GM12878 (cell line): ENCODE data around the gene IAPP. TPM values are rescaled to one million over a fixed set of nuclear protein-coding genes. Genes with fewer than 3 reads are reported as not detected.
"Not testable (repeated sequence)": the region's sequence is repeated elsewhere in the genome, so short reads cannot be mapped to it uniquely, and the experiment has no call there.

Source experiments
- ATAC-seq: fragments of 200-7000 bp; cut with Tn5 transposase; 3 replicates; pipeline ENCODE4 v1.9.1; 2020; ENCODE audit warnings: mild to moderate bottlenecking, moderate library complexity
- BruUV-seq: library from RNA; stranded (reverse); fragments of 400-500 nt; replicated peaks from 2 replicates; lab custom pipeline; 2021; lab: Mats Ljungman, UMichigan
- CTCF ChIA-PET: fragments of 300-600 bp; sonication (Branson Sonifier 250); formaldehyde crosslinking; extraction: SDS; loops from one replicate; lab custom pipeline; 2021; ENCODE audit warnings: inconsistent platforms; lab: Yijun Ruan, JAX
- POLR2A ChIA-PET: fragments of 350-600 bp; formaldehyde crosslinking; extraction: SDS; loops from one replicate; lab custom pipeline; 2021; ENCODE audit warnings: inconsistent platforms; lab: Charles Lee
- RAD21 ChIA-PET: fragments of 300-600 bp; sonication (Branson Sonifier 250); formaldehyde crosslinking; loops from one replicate; lab custom pipeline; 2023; ENCODE audit warnings: antibody characterized with exemption; ENCODE audit not compliant: unreplicated experiment; lab: Charles Lee
- SMC1A ChIA-PET: fragments of 300-600 bp; sonication (Branson Sonifier 250); formaldehyde crosslinking; loops from one replicate; lab custom pipeline; 2023; ENCODE audit not compliant: unreplicated experiment, uncharacterized antibody; lab: Charles Lee
- DNase-seq: peaks from one replicate; pipeline ENCODE4 v3.0.0-alpha.2; 2011; ENCODE audit warnings: low read depth, low spot score
- FAIRE-seq: peaks from 3 replicates; lab custom pipeline; 2011; peaks lifted over from hg19 to GRCh38; lab: Jason Lieb, UNC
- H2AFZ ChIP-seq: 2 replicates; pipeline ENCODE4 v1.6.0; 2011; ENCODE audit warnings: low read depth, low read length, control low read depth; ENCODE audit not compliant: control insufficient read depth
- H3K27ac ChIP-seq: 2 replicates; pipeline ENCODE4 v1.5.1; 2011; ENCODE audit warnings: control low read depth; ENCODE audit not compliant: control insufficient read depth, insufficient read depth
- H3K27me3 ChIP-seq, 2 experiments: replicated peaks in 1 of 2; 2 replicates each; pipeline versions ENCODE4 v1.6.0 to v1.6.1; 2011; ENCODE audit warnings: low read length in 1 of 2; ENCODE audit not compliant: control insufficient read depth in 2 of 2, insufficient read depth in 2 of 2
- H3K36me3 ChIP-seq, 2 experiments: 2 replicates each; pipeline ENCODE4 v1.5.1; 2011; ENCODE audit warnings: low read length in 1 of 2; ENCODE audit not compliant: control insufficient read depth in 2 of 2, insufficient read depth in 2 of 2
- H3K4me1 ChIP-seq: 2 replicates; pipeline ENCODE4 v1.6.1; 2011; ENCODE audit warnings: mild to moderate bottlenecking, low read length, moderate library complexity, mixed read lengths; ENCODE audit not compliant: control insufficient read depth, insufficient read depth
- H3K4me2 ChIP-seq: 2 replicates; pipeline ENCODE4 v1.6.0; 2011; ENCODE audit warnings: control low read depth; ENCODE audit not compliant: control insufficient read depth, insufficient read depth
- H3K4me3 ChIP-seq: fragments of 200-600 bp; sonication (generic); 2 replicates; pipeline ENCODE4 v1.5.1; 2016
- H3K79me2 ChIP-seq: 2 replicates; pipeline ENCODE4 v1.6.0; 2011; ENCODE audit warnings: low read length; ENCODE audit not compliant: control insufficient read depth, insufficient read depth
- H3K9ac ChIP-seq: 2 replicates; pipeline ENCODE4 v1.8.0; 2011; ENCODE audit warnings: low read length, control low read depth, mixed read lengths; ENCODE audit not compliant: control insufficient read depth, insufficient read depth
- H3K9me3 ChIP-seq: replicated peaks from 3 replicates; pipeline ENCODE4 v1.5.1; 2011; ENCODE audit warnings: mild to moderate bottlenecking, low read length; ENCODE audit not compliant: control insufficient read depth, insufficient read depth
- H4K20me1 ChIP-seq: 2 replicates; pipeline ENCODE4 v1.6.0; 2011; ENCODE audit not compliant: control insufficient read depth, insufficient read depth
- NR2C1 ChIP-seq: fragments of 450-650 bp; IDR thresholded peaks from 2 replicates; pipeline ENCODE4 v1.6.1; 2017; ENCODE audit warnings: antibody characterized with exemption, mild to moderate bottlenecking, moderate library complexity
- PAX5 ChIP-seq: IDR thresholded peaks from 2 replicates; pipeline ENCODE4 v1.6.1; 2011; ENCODE audit warnings: low read depth, low read length, borderline replicate concordance
- STAT1 ChIP-seq: fragments of 450-650 bp; conservative IDR thresholded peaks from 2 replicates; pipeline ENCODE4 v1.6.1; 2014; ENCODE audit warnings: antibody characterized with exemption, mild to moderate bottlenecking
- SUPT20H ChIP-seq: IDR thresholded peaks from 2 replicates; pipeline ENCODE4 v1.6.1; 2011; ENCODE audit warnings: low read depth, mild to moderate bottlenecking, low read length, moderate library complexity, borderline replicate concordance; ENCODE audit not compliant: control insufficient read depth
- TAF1 ChIP-seq: IDR thresholded peaks from 2 replicates; pipeline ENCODE4 v1.6.1; 2011; ENCODE audit warnings: mild to moderate bottlenecking, low read depth, low read length, borderline replicate concordance
- ZBED1 ChIP-seq: IDR thresholded peaks from 2 replicates; pipeline ENCODE4 v1.6.1; 2016; ENCODE audit warnings: borderline replicate concordance
- WGBS: methylation state at CpG from one replicate; pipeline ENCODE4 v1.1.6; 2016; ENCODE audit warnings: low lambda C conversion rate; ENCODE audit not compliant: insufficient replicate concordance, insufficient coverage; ENCODE audit errors: missing lambda C conversion rate; 5-methylcytosine and 5-hydroxymethylcytosine counted together
- in situ Hi-C: fragments of 300-500 bp; cut with MboI; formaldehyde crosslinking; loops from 9 replicates; pipeline ENCODE4 v1.14.3; 2018; ENCODE audit warnings: mixed read lengths
- intact Hi-C: fragments of 100-400 bp; cut with micrococcal nuclease; formaldehyde crosslinking; loops from one replicate; pipeline ENCODE4 v1.14.2; 2022; ENCODE audit not compliant: unreplicated experiment
- polyA plus RNA-seq, 11 experiments: library from polyadenylated mRNA; depleted of rRNA in 4 of 11; unstranded in 6 of 11; stranded (reverse) in 5 of 11; fragments of >200 nt; fragmentation: Nextera tagmentation in 4 of 11; fragmentation: Illumina TruSeq in 1 of 11; extraction: Ambion mirVana in 4 of 11; extraction: Trizol in 1 of 11; gene quantifications; 1 replicate in 1 of 11; 2 replicates in 10 of 11; pipeline versions ENCODE4 v1.2.1 to v1.2.3, GENCODE V29; 2011 to 2016; ENCODE audit warnings: inconsistent platforms in 2 of 11, missing spikeins in 2 of 11, low read depth in 1 of 11
- total RNA-seq, 4 experiments: library from RNA; depleted of rRNA in 3 of 4; stranded (reverse); fragments of >200 nt in 3 of 4; fragmentation: Illumina TruSeq in 1 of 4; extraction: Trizol in 1 of 4; gene quantifications; 2 replicates each; pipeline versions ENCODE4 v1.2.1 to v1.2.3, GENCODE V29; 2013 to 2021

Gene IAPP
- total and polyA plus RNA-seq, 10 of the 15 experiments (the other 5 are each of a cell fraction or from before 2014, with no cell fraction given) = not detected

DNA sequence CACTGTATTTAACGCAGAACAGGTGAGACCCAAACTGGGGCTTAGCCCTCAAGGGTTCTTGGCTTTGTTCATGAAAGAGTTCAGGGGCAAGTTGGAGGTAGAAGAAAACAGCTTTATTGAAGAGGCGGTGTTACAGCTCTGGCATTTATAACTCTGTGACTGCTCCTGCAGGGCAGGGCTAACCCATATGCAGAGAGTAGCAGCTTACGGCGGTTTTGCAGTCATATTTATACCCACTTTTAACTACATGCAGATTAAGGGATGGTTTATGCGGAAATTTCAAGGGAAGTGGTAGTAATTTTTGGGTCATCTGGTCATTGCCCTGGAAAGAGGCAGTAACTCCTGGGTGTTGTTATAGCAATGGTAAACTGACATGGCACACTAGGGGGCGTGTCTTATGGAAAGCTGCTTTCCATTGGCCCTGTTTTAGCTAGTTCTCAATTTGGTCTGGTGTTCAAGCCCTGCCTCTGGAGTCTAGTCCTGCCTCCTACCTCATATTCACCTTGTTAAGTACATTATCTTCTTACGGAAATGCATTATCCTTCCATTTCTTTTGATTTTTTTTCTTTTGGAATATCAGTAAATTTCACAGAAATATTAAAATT, 1.8 kb upstream of the IAPP start:
- H4K20me1 ChIP-seq = no peaks in the 10 kb centered on the region
- no peak for ATAC-seq
- H3K9ac ChIP-seq = no peak overlapping the region
- RAD21 ChIA-PET = no interaction called here
- FAIRE-seq = no peak
- intact Hi-C loops = no loop called here
- CTCF ChIA-PET = no interaction called here
- H3K27ac ChIP-seq = no peak overlapping the region
- SMC1A ChIA-PET = interaction anchor here (1.2 kb wide), 1 partner anchor 15 kb away, joined by 4 read pairs; no protein-coding TSS in a partner anchor
- no peak for TF ChIP-seq TAF1
- TF ChIP-seq STAT1 = no peak
- no peak for TF ChIP-seq SUPT20H
- no peak for TF ChIP-seq PAX5
- no peak for TF ChIP-seq NR2C1
- BruUV-seq = no TSS peak
- H3K9me3 ChIP-seq = no peaks in the 10 kb centered on the region
- no peaks in the 10 kb centered on the region for H3K4me1 ChIP-seq
- H3K4me3 ChIP-seq = no peak overlapping the region
- no peaks in the 10 kb centered on the region for H3K79me2 ChIP-seq
- in situ Hi-C loops = no loop called here
- DNase-seq = no peak
- H3K27me3 ChIP-seq = no peaks in the 10 kb centered on the region
- WGBS = 61% methylated on average over 7 of the region's 7 CpGs
- POLR2A ChIA-PET = no interaction called here
- H3K4me2 ChIP-seq = no peak overlapping the region
- no peak overlapping the region for H2AFZ ChIP-seq
- H3K36me3 ChIP-seq = no peaks in the 10 kb centered on the region

GRCh38 chr12:21379218-21379617, 6.5 kb downstream of the IAPP start:
- Histone ChIP-seq H3K27ac (no peak overlapping the region), H3K9me3 (no peaks in the 10 kb centered on the region), H2AFZ (no peak overlapping the region), H3K4me3 (no peak overlapping the region), H3K9ac (no peak overlapping the region), H3K79me2 (no peaks in the 10 kb centered on the region), H3K4me2 (no peak overlapping the region), H3K4me1 (no peaks in the 10 kb centered on the region), H3K27me3 (no peaks in the 10 kb centered on the region), H4K20me1 (no peaks in the 10 kb centered on the region), H3K36me3 (no peaks in the 10 kb centered on the region)
- ChIA-PET SMC1A (no interaction called here), RAD21 (no interaction called here), CTCF (no interaction called here), POLR2A (no interaction called here)
- ATAC-seq (no peak), FAIRE-seq (peak; percentile 38), DNase-seq (no peak)
- WGBS = 27% methylated on average over 3 of the region's 3 CpGs
- intact Hi-C loops = no loop called here
- in situ Hi-C loops = no loop called here
- TF ChIP-seq ZBED1 = no peak
- BruUV-seq = no TSS peak

DNA sequence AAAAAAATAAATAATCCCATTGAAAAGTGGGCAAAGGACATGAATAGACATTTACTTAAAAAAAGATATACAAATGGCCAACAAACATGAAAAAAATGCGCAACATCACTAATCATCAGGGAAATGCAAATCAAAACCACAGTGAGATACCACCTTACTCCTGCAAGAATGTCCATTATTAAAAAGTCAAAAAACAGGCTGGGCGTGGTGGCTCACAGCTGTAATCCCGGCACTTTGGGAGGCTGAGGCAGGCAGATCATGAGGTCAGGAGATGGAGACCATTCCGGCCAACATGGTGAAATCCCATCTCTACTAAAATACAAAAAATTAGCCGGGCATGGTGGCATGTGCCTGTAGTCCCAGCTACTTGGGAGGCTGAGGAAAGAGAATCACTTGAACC, 8.6 kb downstream of the IAPP start:
- SMC1A ChIA-PET, H3K9me3 ChIP-seq, H3K4me3 ChIP-seq, CTCF ChIA-PET, H3K27me3 ChIP-seq, POLR2A ChIA-PET, FAIRE-seq, in situ Hi-C loops, H3K27ac ChIP-seq, intact Hi-C loops, H3K36me3 ChIP-seq, ATAC-seq, BruUV-seq, H3K4me2 ChIP-seq, H3K4me1 ChIP-seq, RAD21 ChIA-PET, DNase-seq, H3K9ac ChIP-seq, H4K20me1 ChIP-seq, H3K79me2 ChIP-seq, H2AFZ ChIP-seq: not testable (repeated sequence)
- WGBS = 49% methylated on average over 5 of the region's 5 CpGs
